NCI-H2081 treated with DMSO at 0.1 percent for 48 hours (cell line): ENCODE results near the gene TP73.
"Not testable (repeated sequence)": the region's sequence is repeated elsewhere in the genome, so short reads cannot be mapped to it uniquely, and the experiment has no call there.

Experiments used
- DNase-seq: peaks from one replicate; lab custom pipeline; 2025; lab: John Stamatoyannopoulos, UW

TP73 gene

GRCh38 chr1:3744646-3745045, 92.3 kb downstream of the TP73 start:
- no peak for DNase-seq

- no peak for DNase-seq
Observed at GRCh38 chr1:3745071-3745470, 92.8 kb downstream of the TP73 start.

- DNase-seq: no peak
Observed at GRCh38 chr1:3745590-3746381, 93.5 kb downstream of the TP73 start.

GRCh38 chr1:3746389-3746829, 94.1 kb downstream of the TP73 start:
- no peak for DNase-seq

GRCh38 chr1:3746830-3747521, 94.7 kb downstream of the TP73 start:
- DNase-seq: peak; percentile 23

- no peak for DNase-seq
Observed at GRCh38 chr1:3747522-3747848, 95.2 kb downstream of the TP73 start.

GRCh38 chr1:3747903-3748302, 95.6 kb downstream of the TP73 start:
- no peak for DNase-seq

GRCh38 chr1:3748316-3748900, 96.1 kb downstream of the TP73 start:
- not testable (repeated sequence) for DNase-seq

GRCh38 chr1:3749512-3749911, 97.2 kb downstream of the TP73 start:
- no peak for DNase-seq

- no peak for DNase-seq
Observed at GRCh38 chr1:3750741-3751140, 98.4 kb downstream of the TP73 start.

- no peak for DNase-seq
Observed at GRCh38 chr1:3752400-3752945, 100.2 kb downstream of the TP73 start, which contains the start of gene CCDC27. TSS of gene CCDC27 (plus strand) at chr1:3752450. CDS start at chr1:3752482, 32 bp downstream.

GRCh38 chr1:3753656-3754454, 101.5 kb downstream of the TP73 start:
- no peak for DNase-seq

- DNase-seq: no peak
Observed at GRCh38 chr1:3756394-3756793, 104.1 kb downstream of the TP73 start.

- DNase-seq: no peak
Observed at GRCh38 chr1:3759164-3759563, 106.8 kb downstream of the TP73 start.

GRCh38 chr1:3759796-3760195, 107.5 kb downstream of the TP73 start:
- no peak for DNase-seq

GRCh38 chr1:3761296-3762010, 109.1 kb downstream of the TP73 start:
- DNase-seq: no peak

GRCh38 chr1:3762151-3762872, 110.0 kb downstream of the TP73 start:
- DNase-seq: no peak

GRCh38 chr1:3762873-3763228, 110.5 kb downstream of the TP73 start:
- no peak for DNase-seq

- DNase-seq: no peak
Observed at GRCh38 chr1:3763351-3764125, 111.2 kb downstream of the TP73 start.
